Calu3 (cell line): ENCODE measurements around the gene DMD. TPM values are rescaled to one million over a fixed set of nuclear protein-coding genes. Genes with fewer than 3 reads are reported as not detected.

Experiments
- BruUV-seq: library from RNA; stranded (reverse); fragments of 400-500 nt; replicated peaks from 2 replicates; lab custom pipeline; 2021; lab: Mats Ljungman, UMichigan
- CTCF ChIA-PET: fragments of 300-600 bp; sonication (Branson Sonifier 250); formaldehyde crosslinking; loops from one replicate; lab custom pipeline; 2022; ENCODE audit warnings: antibody characterized with exemption; lab: Charles Lee
- DNase-seq: peaks from one replicate; pipeline ENCODE4 v3.0.0; 2022
- H3K27ac Mint-ChIP-seq: one replicate; pipeline ENCODE4 v1.8.0; 2022; ENCODE audit warnings: mixed read lengths; ENCODE audit not compliant: unreplicated experiment
- H3K27me3 Mint-ChIP-seq: one replicate; pipeline ENCODE4 v1.8.0; 2022; ENCODE audit warnings: mixed read lengths; ENCODE audit not compliant: unreplicated experiment
- H3K36me3 Mint-ChIP-seq: one replicate; pipeline ENCODE4 v1.8.0; 2022; ENCODE audit warnings: mild to moderate bottlenecking, moderate library complexity, mixed read lengths; ENCODE audit not compliant: insufficient read depth, unreplicated experiment
- H3K4me1 Mint-ChIP-seq: one replicate; pipeline ENCODE4 v1.8.0; 2022; ENCODE audit warnings: mild to moderate bottlenecking, low read depth, mixed read lengths; ENCODE audit not compliant: unreplicated experiment
- H3K4me3 Mint-ChIP-seq: one replicate; pipeline ENCODE4 v1.8.0; 2022; ENCODE audit warnings: mild to moderate bottlenecking, low read depth, moderate library complexity, mixed read lengths; ENCODE audit not compliant: unreplicated experiment
- H3K9me3 Mint-ChIP-seq: one replicate; pipeline ENCODE4 v1.8.0; 2022; ENCODE audit warnings: low read depth, mixed read lengths; ENCODE audit not compliant: unreplicated experiment
- intact Hi-C: fragments of 100-400 bp; cut with micrococcal nuclease; formaldehyde crosslinking; loops from one replicate; pipeline ENCODE4 v1.10.0; 2022; ENCODE audit not compliant: unreplicated experiment
- total RNA-seq: library from RNA; stranded (reverse); gene quantifications from 2 replicates; pipeline ENCODE4 v1.2.3, GENCODE V29; 2022
- TF ChIP-seq, protein P1 (sequence below): fragments of 200-600 bp; IDR thresholded peaks from one replicate; pipeline ENCODE4 v1.8.0; 2022; ENCODE audit warnings: antibody characterized with exemption; ENCODE audit not compliant: unreplicated experiment

The DMD gene
- total RNA-seq, 1 experiment from 2014 or later: 11.6 TPM

DNA sequence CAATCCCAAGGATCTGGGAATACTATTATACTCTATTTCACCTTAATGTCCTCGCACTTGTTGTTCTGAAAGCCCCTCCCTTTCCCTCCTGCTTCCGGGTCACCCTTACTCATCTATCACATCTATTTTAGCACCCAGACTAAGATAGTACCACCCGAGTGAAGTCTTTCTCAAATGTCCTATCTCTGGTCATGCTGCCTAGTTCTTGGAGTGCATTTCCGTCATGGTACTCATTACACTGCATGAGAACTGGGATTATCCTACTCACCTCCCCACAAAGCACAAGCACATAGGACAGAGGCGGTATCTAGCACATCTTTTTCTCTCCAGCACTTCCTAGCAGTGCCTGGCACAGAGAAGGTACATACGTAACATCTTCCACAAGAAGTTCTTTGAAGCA lies 1195.2 kb downstream of the DMD start:
- Mint-ChIP-seq H3K4me1 (no peaks in the 10 kb centered on the region), H3K27ac (no peak overlapping the region), H3K27me3 (no peaks in the 10 kb centered on the region), H3K36me3 (no peaks in the 10 kb centered on the region), H3K9me3 (peaks cover 6% of the 10 kb centered on the region), H3K4me3 (no peak overlapping the region)
- intact Hi-C loops: no loop called here
- DNase-seq: no peak
- BruUV-seq: no TSS peak
- CTCF ChIA-PET: no interaction called here
- TF ChIP-seq, protein P1, sequence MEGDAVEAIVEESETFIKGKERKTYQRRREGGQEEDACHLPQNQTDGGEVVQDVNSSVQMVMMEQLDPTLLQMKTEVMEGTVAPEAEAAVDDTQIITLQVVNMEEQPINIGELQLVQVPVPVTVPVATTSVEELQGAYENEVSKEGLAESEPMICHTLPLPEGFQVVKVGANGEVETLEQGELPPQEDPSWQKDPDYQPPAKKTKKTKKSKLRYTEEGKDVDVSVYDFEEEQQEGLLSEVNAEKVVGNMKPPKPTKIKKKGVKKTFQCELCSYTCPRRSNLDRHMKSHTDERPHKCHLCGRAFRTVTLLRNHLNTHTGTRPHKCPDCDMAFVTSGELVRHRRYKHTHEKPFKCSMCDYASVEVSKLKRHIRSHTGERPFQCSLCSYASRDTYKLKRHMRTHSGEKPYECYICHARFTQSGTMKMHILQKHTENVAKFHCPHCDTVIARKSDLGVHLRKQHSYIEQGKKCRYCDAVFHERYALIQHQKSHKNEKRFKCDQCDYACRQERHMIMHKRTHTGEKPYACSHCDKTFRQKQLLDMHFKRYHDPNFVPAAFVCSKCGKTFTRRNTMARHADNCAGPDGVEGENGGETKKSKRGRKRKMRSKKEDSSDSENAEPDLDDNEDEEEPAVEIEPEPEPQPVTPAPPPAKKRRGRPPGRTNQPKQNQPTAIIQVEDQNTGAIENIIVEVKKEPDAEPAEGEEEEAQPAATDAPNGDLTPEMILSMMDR: no peak

DNA sequence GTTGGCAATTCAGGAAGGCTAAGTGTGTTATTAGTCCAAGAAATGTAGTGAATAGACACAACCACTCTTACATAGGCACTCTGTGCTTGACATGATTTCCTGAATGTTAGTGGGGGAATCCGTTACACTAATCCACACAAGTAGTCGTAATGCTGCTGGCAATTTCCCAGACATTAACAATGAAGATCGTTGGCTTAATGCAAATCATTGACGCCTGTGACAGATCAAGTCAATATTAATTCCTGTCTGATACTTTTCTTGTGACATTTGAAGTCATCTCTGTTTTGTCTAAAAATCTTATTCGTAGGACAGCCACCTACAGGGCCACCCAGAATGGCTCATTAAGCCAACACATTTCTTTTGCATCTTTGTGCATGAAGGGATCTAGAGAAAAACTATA lies 1200.4 kb downstream of the DMD start:
- Mint-ChIP-seq H3K4me3 (no peak overlapping the region), H3K36me3 (no peaks in the 10 kb centered on the region), H3K27ac (no peak overlapping the region), H3K4me1 (no peaks in the 10 kb centered on the region), H3K9me3 (peaks cover 4% of the 10 kb centered on the region), H3K27me3 (no peaks in the 10 kb centered on the region)
- no peak for DNase-seq
- CTCF ChIA-PET: no interaction called here
- intact Hi-C loops: no loop called here
- TF ChIP-seq, protein P1: no peak
- no TSS peak for BruUV-seq

DNA sequence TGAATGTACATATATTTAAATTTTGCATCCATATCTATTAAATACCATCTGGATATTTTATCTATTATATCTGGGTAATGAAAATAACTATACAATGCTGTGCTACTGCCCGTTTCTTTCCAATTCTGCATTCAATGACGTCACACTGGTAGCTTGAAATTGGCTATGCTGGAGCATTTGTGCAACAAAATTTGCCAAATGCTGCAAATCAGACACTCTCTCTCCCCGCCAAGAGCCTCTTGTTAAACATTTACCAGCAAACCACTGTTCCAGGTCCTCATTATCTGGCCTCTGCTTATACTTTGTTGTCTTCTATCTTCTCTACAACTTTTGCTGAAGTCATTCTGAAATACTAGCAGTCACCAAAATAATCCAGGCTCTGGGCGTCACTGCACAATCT lies 1201.1 kb downstream of the DMD start:
- intact Hi-C loops: no loop called here
- no TSS peak for BruUV-seq
- H3K27me3 Mint-ChIP-seq: no peaks in the 10 kb centered on the region
- DNase-seq: no peak
- TF ChIP-seq, protein P1: no peak
- H3K4me1 Mint-ChIP-seq: no peaks in the 10 kb centered on the region
- no peak overlapping the region for H3K4me3 Mint-ChIP-seq
- CTCF ChIA-PET: no interaction called here
- H3K36me3 Mint-ChIP-seq: no peaks in the 10 kb centered on the region
- H3K9me3 Mint-ChIP-seq: peaks cover 4% of the 10 kb centered on the region
- no peak overlapping the region for H3K27ac Mint-ChIP-seq

DNA sequence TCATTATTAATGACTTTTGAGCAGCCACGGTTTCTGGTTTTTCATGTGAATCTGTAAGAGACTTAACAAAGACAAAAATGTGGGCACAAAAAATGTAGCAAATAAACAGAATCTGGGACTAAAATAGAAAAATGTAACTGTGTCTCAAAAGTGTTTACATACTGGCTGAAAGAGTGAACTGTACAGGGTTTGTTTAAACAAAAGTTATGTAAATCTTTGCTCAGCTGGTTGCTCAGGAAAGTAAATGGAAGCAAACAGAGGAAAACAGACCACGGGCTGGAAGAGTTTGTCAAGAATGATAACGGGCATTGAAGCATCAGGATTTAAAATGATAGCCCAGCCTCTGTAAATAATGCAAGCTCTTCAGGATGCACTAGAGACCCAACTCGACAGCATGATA lies 1217.7 kb downstream of the DMD start:
- no peaks in the 10 kb centered on the region for H3K4me1 Mint-ChIP-seq
- H3K4me3 Mint-ChIP-seq: no peak overlapping the region
- no peaks in the 10 kb centered on the region for H3K36me3 Mint-ChIP-seq
- H3K9me3 Mint-ChIP-seq: peaks cover 3% of the 10 kb centered on the region
- intact Hi-C loops: no loop called here
- CTCF ChIA-PET: no interaction called here
- TF ChIP-seq, protein P1: no peak
- no peak for DNase-seq
- H3K27me3 Mint-ChIP-seq: no peaks in the 10 kb centered on the region
- no TSS peak for BruUV-seq
- no peak overlapping the region for H3K27ac Mint-ChIP-seq

DNA sequence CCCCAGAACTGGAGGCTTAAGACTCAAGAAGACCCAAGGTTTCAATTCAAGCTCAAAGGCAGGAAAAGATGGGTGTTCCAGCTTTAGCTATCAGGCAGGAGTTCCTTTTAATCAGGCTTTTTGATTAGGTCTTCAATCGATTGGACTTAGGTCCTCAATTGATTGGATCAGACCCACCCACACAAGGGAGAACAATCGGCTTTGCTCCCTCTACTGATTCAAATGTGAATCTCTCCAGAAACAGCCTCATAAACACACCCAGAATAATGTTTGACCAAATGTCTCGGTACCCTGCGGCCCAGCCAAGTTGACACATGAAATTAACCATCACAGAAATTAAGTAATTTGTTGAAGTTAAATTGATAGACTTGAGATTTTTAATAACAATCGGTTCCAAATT lies 1222.4 kb downstream of the DMD start:
- Mint-ChIP-seq H3K36me3 (no peaks in the 10 kb centered on the region), H3K4me1 (no peaks in the 10 kb centered on the region), H3K27me3 (no peaks in the 10 kb centered on the region), H3K9me3 (peaks cover 3% of the 10 kb centered on the region), H3K4me3 (no peak overlapping the region), H3K27ac (no peak overlapping the region)
- TF ChIP-seq, protein P1: no peak
- BruUV-seq: no TSS peak
- intact Hi-C loops: no loop called here
- CTCF ChIA-PET: no interaction called here
- DNase-seq: no peak
